GM12865 (cell line): ENCODE data around the gene CTSW.

Experiments used
- DNase-seq: peaks from one replicate; pipeline ENCODE4 v3.0.0; 2010; ENCODE audit warnings: low read depth
- H3K4me3 ChIP-seq: 2 replicates; pipeline ENCODE4 v1.5.1; 2011; ENCODE audit warnings: mild to moderate bottlenecking, low read depth, low read length, control low read depth
- CTCF ChIP-seq: IDR thresholded peaks from 2 replicates; pipeline ENCODE4 v1.5.1; 2011; ENCODE audit warnings: low read length, control low read depth, low read depth, inconsistent platforms; ENCODE audit not compliant: insufficient read depth; ENCODE audit errors: missing control alignments

The CTSW gene

GRCh38 chr11:65895482-65895981 is 15.9 kb downstream of the CTSW start:
- no peak for TF ChIP-seq CTCF
- DNase-seq, result no peak
- H3K4me3 ChIP-seq, result no peak overlapping the region

GRCh38 chr11:65896034-65896999 is 16.7 kb downstream of the CTSW start:
- DNase-seq, result no peak
- H3K4me3 ChIP-seq, result no peak overlapping the region
- TF ChIP-seq CTCF, result no peak

GRCh38 chr11:65897020-65897471 is 17.4 kb downstream of the CTSW start:
- DNase-seq, result no peak
- no peak for TF ChIP-seq CTCF
- H3K4me3 ChIP-seq, result no peak overlapping the region

GRCh38 chr11:65898656-65899355 is 19.2 kb downstream of the CTSW start:
- H3K4me3 ChIP-seq, result peak overlapping the region; percentile 60
- TF ChIP-seq CTCF, result no peak
- DNase-seq, result no peak

- peak; percentile 1 for TF ChIP-seq CTCF
- H3K4me3 ChIP-seq, result peak overlapping the region; percentile 60
- DNase-seq, result peak; percentile 70
Measured at GRCh38 chr11:65899356-65900124, 19.9 kb downstream of the CTSW start.

GRCh38 chr11:65900125-65900898 is 20.7 kb downstream of the CTSW start, which contains the start of gene FOSL1:
Gene FOSL1 (minus strand): TSS chr11:65900388. CDS start chr11:65900339, 49 bp downstream.
- DNase-seq, result peak; percentile 98
- TF ChIP-seq CTCF, result no peak
- H3K4me3 ChIP-seq, result peak within 1 kb of the TSS; percentile 60
